IMR-90 (cell line): ENCODE results near the gene PRKCE. TPM values are rescaled to one million over a fixed set of nuclear protein-coding genes. Genes with fewer than 3 reads are reported as not detected.
A peak's percentile ranks its signal among the peaks of the same experiment; 100 is the strongest.

Experiments used
- ATAC-seq: fragments of 200-7000 bp; cut with Tn5 transposase; 2 replicates; pipeline ENCODE4 v1.9.1; 2020; ENCODE audit warnings: low read depth, mild to moderate bottlenecking, moderate library complexity
- BruUV-seq: library from RNA; stranded (reverse); fragments of 400-500 nt; replicated peaks from 2 replicates; lab custom pipeline; 2021; lab: Mats Ljungman, UMichigan
- CTCF ChIA-PET: fragments of 300-600 bp; formaldehyde crosslinking; extraction: SDS; loops from one replicate; lab custom pipeline; 2021; ENCODE audit warnings: antibody characterized with exemption; lab: Yijun Ruan, JAX
- POLR2A ChIA-PET: fragments of 300-600 bp; sonication (Branson Sonifier 250); formaldehyde crosslinking; loops from one replicate; lab custom pipeline; 2022; ENCODE audit warnings: antibody characterized with exemption; ENCODE audit not compliant: unreplicated experiment; lab: Charles Lee
- DNase-seq: peaks from one replicate; pipeline ENCODE4 v3.0.0; 2013
- H2AFZ ChIP-seq: replicated peaks from 2 replicates; pipeline ENCODE3; 2013; ENCODE audit warnings: low read length, mild to moderate bottlenecking; ENCODE audit not compliant: poor library complexity
- H2AK5ac ChIP-seq: 2 replicates; pipeline ENCODE4 v1.6.1; 2013; ENCODE audit warnings: low read depth, low read length, inconsistent platforms
- H2AK9ac ChIP-seq: replicated peaks from 2 replicates; pipeline ENCODE3; 2013; ENCODE audit warnings: mild to moderate bottlenecking, low read depth, low read length, moderate library complexity; ENCODE audit not compliant: poor library complexity
- H2BK120ac ChIP-seq: 2 replicates; pipeline ENCODE4 v1.6.1; 2013; ENCODE audit warnings: low read depth, low read length, inconsistent platforms
- H2BK15ac ChIP-seq: 3 replicates; pipeline ENCODE4 v1.6.1; 2013; ENCODE audit warnings: low read depth, low read length, inconsistent platforms
- H2BK20ac ChIP-seq: 2 replicates; pipeline ENCODE4 v1.6.1; 2013; ENCODE audit warnings: low read depth, mild to moderate bottlenecking, inconsistent platforms, low read length, moderate library complexity
- H2BK5ac ChIP-seq: 2 replicates; pipeline ENCODE4 v1.6.1; 2013; ENCODE audit warnings: mild to moderate bottlenecking, low read depth, low read length, inconsistent platforms; ENCODE audit not compliant: poor library complexity, severe bottlenecking
- H3K14ac ChIP-seq: replicated peaks from 2 replicates; pipeline ENCODE4 v1.6.1; 2013; ENCODE audit warnings: low read depth, low read length, inconsistent platforms
- H3K18ac ChIP-seq: 2 replicates; pipeline ENCODE4 v1.6.1; 2013; ENCODE audit warnings: low read depth, low read length, control low read depth
- H3K23ac ChIP-seq: 2 replicates; pipeline ENCODE4 v1.6.1; 2013; ENCODE audit warnings: low read depth, low read length, inconsistent platforms
- H3K27ac ChIP-seq: 2 replicates; pipeline ENCODE4 v1.5.1; 2013; ENCODE audit warnings: mild to moderate bottlenecking, control low read depth, low read length; ENCODE audit not compliant: insufficient read depth
- H3K27me3 ChIP-seq: 2 replicates; pipeline ENCODE4 v1.6.1; 2013; ENCODE audit warnings: low read length; ENCODE audit not compliant: control insufficient read depth, insufficient read depth
- H3K36me3 ChIP-seq: 2 replicates; pipeline ENCODE4 v1.6.1; 2013; ENCODE audit warnings: low read length, mixed read lengths; ENCODE audit not compliant: control insufficient read depth, insufficient read depth
- H3K4ac ChIP-seq: 2 replicates; pipeline ENCODE4 v1.6.1; 2013; ENCODE audit warnings: low read depth, low read length, inconsistent platforms
- H3K4me1 ChIP-seq: 2 replicates; pipeline ENCODE4 v1.6.1; 2013; ENCODE audit warnings: low read length, mixed read lengths; ENCODE audit not compliant: control insufficient read depth, insufficient read depth
- H3K4me2 ChIP-seq: 2 replicates; pipeline ENCODE4 v1.6.1; 2013; ENCODE audit warnings: low read depth, mild to moderate bottlenecking, control low read depth, low read length, moderate library complexity
- H3K4me3 ChIP-seq: 2 replicates; pipeline ENCODE4 v1.5.1; 2013; ENCODE audit warnings: low read depth, mild to moderate bottlenecking, control low read depth, low read length, moderate library complexity; ENCODE audit not compliant: insufficient read depth
- H3K56ac ChIP-seq: 2 replicates; pipeline ENCODE4 v1.6.1; 2013; ENCODE audit warnings: low read length, inconsistent platforms; ENCODE audit not compliant: insufficient read depth; ENCODE audit errors: extremely low read depth
- H3K79me1 ChIP-seq, 2 experiments: 2 replicates each; pipeline ENCODE4 v1.6.1; 2013; ENCODE audit warnings: low read length in 2 of 2, inconsistent platforms in 1 of 2, low read depth in 1 of 2
- H3K9ac ChIP-seq: 2 replicates; pipeline ENCODE4 v1.6.1; 2013; ENCODE audit warnings: low read depth, low read length, control low read depth
- H3K9me1 ChIP-seq: 2 replicates; pipeline ENCODE4 v1.6.1; 2013; ENCODE audit warnings: low read length, inconsistent platforms; ENCODE audit not compliant: insufficient read depth
- H3K9me3 ChIP-seq: 2 replicates; pipeline ENCODE4 v1.6.1; 2013; ENCODE audit warnings: low read length; ENCODE audit not compliant: control insufficient read depth, insufficient read depth
- H4K20me1 ChIP-seq: 2 replicates; pipeline ENCODE4 v1.6.1; 2013; ENCODE audit warnings: low read length, inconsistent platforms; ENCODE audit not compliant: insufficient read depth
- H4K5ac ChIP-seq: 2 replicates; pipeline ENCODE4 v1.6.1; 2013; ENCODE audit warnings: mild to moderate bottlenecking, low read depth, low read length, control low read depth
- H4K8ac ChIP-seq, 2 experiments: 2 replicates each; pipeline ENCODE4 v1.6.1; 2013; ENCODE audit warnings: low read depth in 2 of 2, low read length in 2 of 2, control low read depth in 1 of 2, inconsistent platforms in 1 of 2
- H4K91ac ChIP-seq: 2 replicates; pipeline ENCODE4 v1.6.1; 2013; ENCODE audit warnings: low read depth, low read length, inconsistent platforms; ENCODE audit not compliant: insufficient read depth
- BHLHE40 ChIP-seq: fragments of 150-350 bp; IDR thresholded peaks from 2 replicates; pipeline ENCODE4 v1.6.1; 2016; ENCODE audit warnings: mild to moderate bottlenecking, low read depth, low read length
- CEBPB ChIP-seq: IDR thresholded peaks from 2 replicates; pipeline ENCODE4 v1.6.1; 2012; ENCODE audit warnings: low read depth, low read length, improper control_type of control experiment
- FOS ChIP-seq: fragments of 150-350 bp; IDR thresholded peaks from 2 replicates; pipeline ENCODE4 v1.6.1; 2016; ENCODE audit warnings: low read depth, low read length
- MAZ ChIP-seq: IDR thresholded peaks from 2 replicates; pipeline ENCODE4 v1.6.1; 2012; ENCODE audit warnings: low read depth, mild to moderate bottlenecking, low read length, improper control_type of control experiment, moderate library complexity, borderline replicate concordance
- NFE2L2 ChIP-seq: fragments of 150-350 bp; IDR thresholded peaks from 2 replicates; pipeline ENCODE4 v1.6.1; 2016; ENCODE audit warnings: low read depth, mild to moderate bottlenecking, low read length
- SMC3 ChIP-seq: fragments of 150-350 bp; IDR thresholded peaks from 2 replicates; pipeline ENCODE4 v1.6.1; 2016; ENCODE audit warnings: low read depth, mild to moderate bottlenecking, antibody characterized with exemption, low read length, moderate library complexity
- WGBS, 2 experiments: methylation state at CpG; one replicate each; pipeline versions ENCODE4 v1.1.5 to v1.1.7; 2013; ENCODE audit warnings: missing lambda C conversion rate in 2 of 2; ENCODE audit not compliant: insufficient read length in 1 of 2; ENCODE audit errors: extremely low coverage in 2 of 2; 5-methylcytosine and 5-hydroxymethylcytosine counted together
- dilution Hi-C: fragments of 300-500 bp; cut with HindIII; formaldehyde crosslinking; loops from one replicate; pipeline ENCODE4 v1.14.3; 2018; ENCODE audit warnings: low sequenced_read_pairs; ENCODE audit not compliant: unreplicated experiment
- in situ Hi-C: fragments of 300-500 bp; cut with MboI; formaldehyde crosslinking; loops from 3 replicates; pipeline ENCODE4 v1.14.3; 2019; ENCODE audit warnings: low sequenced_read_pairs, inconsistent platforms, mixed read lengths
- intact Hi-C: fragments of 100-400 bp; cut with micrococcal nuclease; formaldehyde crosslinking; loops from 2 replicates; pipeline ENCODE4 v1.10.0; 2022
- polyA plus RNA-seq, 3 experiments: library from polyadenylated mRNA; depleted of rRNA; stranded (reverse); fragments of >200 nt; gene quantifications; 2 replicates each; pipeline ENCODE4 v1.2.3, GENCODE V29; 2012; ENCODE audit warnings: low replicate concordance in 1 of 3
- total RNA-seq: library from RNA; depleted of rRNA; stranded (reverse); fragments of >200 nt; gene quantifications from 2 replicates; pipeline ENCODE4 v1.2.3, GENCODE V29; 2012

The PRKCE gene
- total and polyA plus RNA-seq, 2 of the 4 experiments (the other 2 are of a cell fraction): 8.1 to 32.4 TPM

- H3K4me2 ChIP-seq: 0 out of 2 replicates have a peak overlapping the region, but pooled peaks have one; percentile 27
- BruUV-seq: no TSS peak
- H3K56ac ChIP-seq: peak overlapping the region; percentile 38; the same call in 1 of the 2 replicates
- 0 out of 2 replicates have a peak overlapping the region, but pooled peaks have one; percentile 34 for H4K5ac ChIP-seq
- peak overlapping the region; percentile 87 for H3K14ac ChIP-seq
- peak; percentile 52 for ATAC-seq
- H3K4me1 ChIP-seq: peaks cover 21% of the 10 kb centered on the region
- 11 to 100% methylated on average over 2 to 3 of the region's 6 CpGs for WGBS, 2 experiments
- peak overlapping the region; percentile 30; the same call in 1 of the 2 replicates for H4K91ac ChIP-seq
- H3K9me3 ChIP-seq: no peaks in the 10 kb centered on the region
- no peak overlapping the region for H3K4me3 ChIP-seq
- peak overlapping the region; percentile 14; the same call in 1 of the 2 replicates for H3K18ac ChIP-seq
- H3K27ac ChIP-seq: peak overlapping the region; percentile 39; the same call in 1 of the 2 replicates
- POLR2A ChIA-PET: no interaction called here
- intact Hi-C loops (no loop called here), dilution Hi-C loops (no loop called here), in situ Hi-C loops (no loop called here)
- H3K36me3 ChIP-seq: no peaks in the 10 kb centered on the region
- H2AK9ac ChIP-seq: peak overlapping the region; percentile 6
- peak overlapping the region; percentile 39 to 64; a peak in 2 of 4 replicates for H4K8ac ChIP-seq
- H4K20me1 ChIP-seq: peaks cover 3% of the 10 kb centered on the region; the same call in 1 of the 2 replicates
- peak overlapping the region; percentile 87 for H3K4ac ChIP-seq
- H3K79me1 ChIP-seq: peaks cover 0 to 10% of the 10 kb centered on the region in 2 experiments; a peak in 2 of 4 replicates
- peak overlapping the region; percentile 93 for H2BK20ac ChIP-seq
- no peaks in the 10 kb centered on the region for H3K27me3 ChIP-seq
- peak; percentile 99 for TF ChIP-seq BHLHE40
- no peak for TF ChIP-seq NFE2L2
- 0 out of 2 replicates have a peak, but pooled peaks have one; percentile 1 for TF ChIP-seq MAZ
- no peak for TF ChIP-seq SMC3
- TF ChIP-seq CEBPB: peak; percentile 53; the same call in 1 of the 2 replicates
- TF ChIP-seq FOS: 0 out of 2 replicates have a peak, but pooled peaks have one; percentile 21
- H2BK5ac ChIP-seq: peak overlapping the region; percentile 11
- peak overlapping the region; percentile 97; the same call in 1 of the 2 replicates for H2AK5ac ChIP-seq
- peak overlapping the region; percentile 90; the same call in 1 of the 2 replicates for H2BK120ac ChIP-seq
- CTCF ChIA-PET: interaction anchor here (0.5 kb wide), 1 partner anchor 67 kb away, joined by 3 read pairs; no protein-coding TSS in a partner anchor
- H3K9me1 ChIP-seq: peaks cover 24% of the 10 kb centered on the region
- H2BK15ac ChIP-seq: peak overlapping the region; percentile 86; the same call in 1 of the 3 replicates
- DNase-seq: peak; percentile 90
- H3K9ac ChIP-seq: no peak overlapping the region
- H3K23ac ChIP-seq: peak overlapping the region; percentile 65; the same call in 1 of the 2 replicates
- H2AFZ ChIP-seq: peak overlapping the region; percentile 68
Observed at GRCh38 chr2:45964223-45964841, 312.9 kb downstream of the PRKCE start.
